HEK293T (cell line): ENCODE data around the gene INPP5D.

Experiments
- CTCF ChIA-PET: fragments of 350-600 bp; formaldehyde crosslinking; extraction: SDS; loops from one replicate; lab custom pipeline; 2021; ENCODE audit warnings: antibody characterized with exemption, inconsistent platforms; lab: Yijun Ruan, JAX
- POLR2A ChIA-PET: fragments of 350-600 bp; formaldehyde crosslinking; extraction: SDS; loops from one replicate; lab custom pipeline; 2020; ENCODE audit warnings: antibody characterized with exemption, inconsistent platforms; lab: Yijun Ruan, JAX
- DNase-seq: peaks from one replicate; pipeline ENCODE4 v3.0.0; 2012; ENCODE audit warnings: mixed read lengths; ENCODE audit errors: extremely low spot score
- ARNT ChIP-seq: fragments of 450-650 bp; IDR thresholded peaks from 2 replicates; pipeline ENCODE4 v1.6.1; 2017; ENCODE audit warnings: mild to moderate bottlenecking
- BHLHE40 ChIP-seq: fragments of 450-650 bp; IDR thresholded peaks from 2 replicates; pipeline ENCODE4 v1.6.1; 2016; ENCODE audit warnings: mild to moderate bottlenecking, moderate library complexity, borderline replicate concordance
- CTBP1 ChIP-seq: fragments of 450-650 bp; IDR thresholded peaks from 2 replicates; pipeline ENCODE4 v1.6.1; 2016; ENCODE audit warnings: borderline replicate concordance
- ELF4 ChIP-seq: fragments of 450-650 bp; IDR thresholded peaks from 2 replicates; pipeline ENCODE4 v1.6.1; 2017; ENCODE audit warnings: antibody characterized with exemption
- FOXA1 ChIP-seq: fragments of 450-650 bp; IDR thresholded peaks from 2 replicates; pipeline ENCODE4 v1.6.1; 2016; ENCODE audit warnings: mild to moderate bottlenecking
- FOXK2 ChIP-seq: fragments of 450-650 bp; IDR thresholded peaks from 2 replicates; pipeline ENCODE4 v1.6.1; 2016; ENCODE audit warnings: mild to moderate bottlenecking
- FOXM1 ChIP-seq: fragments of 450-650 bp; IDR thresholded peaks from 2 replicates; pipeline ENCODE4 v1.6.1; 2017; ENCODE audit warnings: mild to moderate bottlenecking, borderline replicate concordance
- HDGF ChIP-seq: fragments of 450-650 bp; IDR thresholded peaks from 2 replicates; pipeline ENCODE4 v1.6.1; 2017; ENCODE audit warnings: antibody characterized with exemption, borderline replicate concordance
- L3MBTL2 ChIP-seq: fragments of 450-650 bp; conservative IDR thresholded peaks from 2 replicates; pipeline ENCODE4 v1.6.1; 2016; ENCODE audit warnings: mild to moderate bottlenecking
- LEF1 ChIP-seq: fragments of 450-650 bp; IDR thresholded peaks from 2 replicates; pipeline ENCODE4 v1.6.1; 2017; ENCODE audit warnings: mild to moderate bottlenecking, borderline replicate concordance
- NFRKB ChIP-seq: fragments of 450-650 bp; IDR thresholded peaks from 2 replicates; pipeline ENCODE4 v1.6.1; 2016; ENCODE audit warnings: mild to moderate bottlenecking, moderate library complexity
- PKNOX1 ChIP-seq: fragments of 450-650 bp; IDR thresholded peaks from 2 replicates; pipeline ENCODE4 v1.6.1; 2016
- SP1 ChIP-seq: fragments of 450-650 bp; IDR thresholded peaks from 2 replicates; pipeline ENCODE4 v1.6.1; 2017
- SUZ12 ChIP-seq: fragments of 450-650 bp; IDR thresholded peaks from 2 replicates; pipeline ENCODE4 v1.6.1; 2016; ENCODE audit warnings: mild to moderate bottlenecking
- TARDBP ChIP-seq: fragments of 450-650 bp; IDR thresholded peaks from 2 replicates; pipeline ENCODE4 v1.6.1; 2016
- ZNF384 ChIP-seq: fragments of 450-650 bp; IDR thresholded peaks from 2 replicates; pipeline ENCODE4 v1.6.1; 2016

INPP5D gene

GRCh38 chr2:233105156-233105895 is 45.2 kb downstream of the INPP5D start:
- ChIA-PET CTCF (no interaction called here), POLR2A (no interaction called here)
- DNase-seq = no peak
- no peak for TF ChIP-seq ELF4
- no peak for TF ChIP-seq L3MBTL2
- TF ChIP-seq FOXA1 = no peak
- no peak for TF ChIP-seq SP1
- TF ChIP-seq CTBP1 = no peak
- no peak for TF ChIP-seq NFRKB
- TF ChIP-seq LEF1 = no peak
- no peak for TF ChIP-seq TARDBP
- no peak for TF ChIP-seq SUZ12
- no peak for TF ChIP-seq ZNF384

GRCh38 chr2:233105930-233106329 is 45.8 kb downstream of the INPP5D start:
- ChIA-PET POLR2A (no interaction called here), CTCF (no interaction called here)
- DNase-seq = no peak
- TF ChIP-seq SP1 = no peak
- no peak for TF ChIP-seq CTBP1
- no peak for TF ChIP-seq ELF4
- no peak for TF ChIP-seq HDGF
- TF ChIP-seq TARDBP = no peak
- TF ChIP-seq ZNF384 = no peak
- TF ChIP-seq BHLHE40 = no peak
- no peak for TF ChIP-seq SUZ12
- no peak for TF ChIP-seq PKNOX1
- no peak for TF ChIP-seq NFRKB
- no peak for TF ChIP-seq L3MBTL2
- no peak for TF ChIP-seq FOXA1
- TF ChIP-seq LEF1 = no peak
- TF ChIP-seq FOXM1 = no peak
- TF ChIP-seq ARNT = no peak

- ChIA-PET POLR2A (no interaction called here), CTCF (no interaction called here)
- DNase-seq = no peak
- TF ChIP-seq FOXK2 (no peak), SP1 (no peak), BHLHE40 (no peak), HDGF (no peak), ELF4 (no peak), L3MBTL2 (no peak), PKNOX1 (no peak), ZNF384 (no peak), CTBP1 (no peak), FOXM1 (no peak), LEF1 (no peak), NFRKB (no peak), ARNT (no peak), TARDBP (no peak), FOXA1 (no peak), SUZ12 (no peak)
Observed at GRCh38 chr2:233107011-233107410, 46.9 kb downstream of the INPP5D start.

GRCh38 chr2:233107831-233108300 is 47.7 kb downstream of the INPP5D start:
- CTCF ChIA-PET = no interaction called here
- TF ChIP-seq TARDBP (no peak), NFRKB (no peak), ZNF384 (no peak), BHLHE40 (no peak), ELF4 (no peak), LEF1 (no peak), L3MBTL2 (no peak), HDGF (no peak), CTBP1 (no peak), PKNOX1 (no peak), SUZ12 (no peak)
- DNase-seq = no peak
- POLR2A ChIA-PET = no interaction called here

- ChIA-PET POLR2A (no interaction called here), CTCF (no interaction called here)
- TF ChIP-seq FOXM1 (no peak), L3MBTL2 (no peak), CTBP1 (no peak), ARNT (no peak), TARDBP (no peak)
- DNase-seq = no peak
Observed at GRCh38 chr2:233108611-233109490, 48.7 kb downstream of the INPP5D start.

GRCh38 chr2:233111427-233111826 is 51.3 kb downstream of the INPP5D start:
- TF ChIP-seq FOXA1 = no peak
- no peak for TF ChIP-seq LEF1
- no peak for TF ChIP-seq ZNF384
- TF ChIP-seq HDGF = no peak
- no peak for TF ChIP-seq SUZ12
- no peak for TF ChIP-seq CTBP1
- no peak for TF ChIP-seq SP1
- no peak for TF ChIP-seq PKNOX1
- no peak for TF ChIP-seq BHLHE40
- TF ChIP-seq NFRKB = no peak
- TF ChIP-seq FOXK2 = no peak
- no peak for TF ChIP-seq ARNT
- no peak for TF ChIP-seq ELF4
- no peak for TF ChIP-seq TARDBP
- TF ChIP-seq FOXM1 = no peak
- TF ChIP-seq L3MBTL2 = no peak
- ChIA-PET POLR2A (no interaction called here), CTCF (no interaction called here)
- DNase-seq = no peak
